GM18499 (cell line): ENCODE data around the gene AK9.
"Not testable (repeated sequence)": the region's sequence is repeated elsewhere in the genome, so short reads cannot be mapped to it uniquely, and the experiment has no call there.

Experiments
- ATAC-seq: cut with Tn5 transposase; IDR thresholded peaks from one replicate; pipeline ENCODE4 v1.9.1; 2021; ENCODE audit warnings: moderate number of reproducible peaks; ENCODE audit not compliant: insufficient read depth, unreplicated experiment

AK9 gene

GRCh38 chr6:109461733-109462526, 229.1 kb downstream of the AK9 start:
- no peak for ATAC-seq

DNA sequence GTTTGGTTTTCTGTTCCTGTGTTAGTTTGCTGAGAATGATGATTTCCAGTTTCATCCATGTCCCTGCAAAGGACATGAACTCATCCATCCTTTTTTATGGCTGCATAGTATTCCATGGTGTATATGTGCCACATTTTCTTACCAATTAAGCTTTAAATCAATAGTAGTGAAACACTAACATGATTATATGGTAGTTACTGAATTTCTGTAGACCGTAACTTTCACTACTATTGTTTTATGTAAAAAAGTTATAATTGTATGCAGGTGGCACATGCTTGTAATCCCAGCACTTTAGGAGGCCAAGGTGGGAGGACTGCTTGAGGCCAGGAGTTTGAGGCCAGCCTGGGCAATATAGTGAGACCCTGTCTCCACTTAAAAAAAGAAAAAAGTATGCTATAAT, 229.8 kb downstream of the AK9 start:
- ATAC-seq, result not testable (repeated sequence)

DNA sequence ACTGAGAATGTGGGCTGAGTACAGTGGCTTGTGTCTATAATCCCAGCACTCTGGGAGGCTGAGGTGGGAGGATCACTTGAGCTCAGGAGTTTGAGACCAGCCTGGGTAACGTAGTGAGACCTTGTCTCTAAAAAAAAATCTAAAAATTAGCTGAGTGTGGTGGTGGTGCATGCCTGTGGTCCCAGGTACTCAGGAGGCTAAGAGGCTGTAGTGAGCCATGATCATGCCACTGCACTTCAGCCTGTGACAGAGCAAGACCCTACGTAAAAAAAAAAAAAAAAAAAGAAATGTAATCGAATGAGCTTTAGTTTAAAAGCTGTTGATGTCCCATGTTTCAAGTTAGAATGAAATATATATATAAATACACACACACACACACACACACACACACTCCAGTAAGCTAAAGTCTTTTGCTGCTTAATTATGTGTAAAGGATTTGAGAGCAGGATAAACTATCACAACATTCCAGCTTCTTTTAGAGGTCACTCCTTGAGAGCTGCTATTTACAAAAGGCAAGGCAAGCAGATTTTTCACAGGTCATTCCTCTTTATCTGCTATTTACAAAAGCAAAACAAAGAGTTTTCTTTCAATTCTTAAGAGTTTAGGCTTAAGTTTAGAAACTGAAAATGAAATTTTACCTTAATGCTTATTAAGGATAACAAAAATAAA, 230.7 kb downstream of the AK9 start:
- no peak for ATAC-seq

DNA sequence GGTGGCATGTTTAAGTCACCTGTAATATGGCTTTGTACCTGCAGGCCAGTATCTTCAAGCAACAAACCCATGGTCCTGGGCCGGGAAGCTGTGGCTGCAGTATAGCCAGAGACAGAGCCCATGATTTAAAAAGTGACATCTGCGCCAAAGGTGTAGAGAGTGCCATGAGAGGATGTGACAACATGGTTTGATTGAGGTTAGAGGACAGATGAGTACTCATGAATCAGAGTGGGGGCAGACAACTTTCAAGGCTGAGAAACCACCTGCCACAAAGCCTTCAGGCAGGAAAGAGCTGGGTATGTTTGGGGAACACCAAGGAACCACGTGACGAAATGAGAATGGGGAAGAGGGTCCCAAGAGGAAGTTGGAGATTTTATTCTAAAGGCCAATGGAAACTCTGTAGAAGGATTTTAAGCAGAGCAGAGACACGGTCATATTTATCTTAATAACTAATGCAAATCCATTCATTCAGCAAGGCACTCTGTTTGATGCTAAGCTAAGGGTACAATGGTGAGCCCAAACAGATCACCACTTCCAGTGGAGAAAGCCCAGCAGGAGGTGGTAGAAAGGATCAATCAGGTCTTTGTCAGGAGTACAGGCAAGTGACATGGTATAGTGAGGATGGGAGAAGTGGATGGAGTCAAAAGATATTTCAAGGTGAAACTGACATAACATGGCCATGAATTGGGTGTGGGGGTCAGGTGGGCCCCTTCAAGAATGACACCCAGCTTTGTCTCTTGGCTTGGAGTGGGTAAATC, 232.0 kb downstream of the AK9 start:
- no peak for ATAC-seq

DNA sequence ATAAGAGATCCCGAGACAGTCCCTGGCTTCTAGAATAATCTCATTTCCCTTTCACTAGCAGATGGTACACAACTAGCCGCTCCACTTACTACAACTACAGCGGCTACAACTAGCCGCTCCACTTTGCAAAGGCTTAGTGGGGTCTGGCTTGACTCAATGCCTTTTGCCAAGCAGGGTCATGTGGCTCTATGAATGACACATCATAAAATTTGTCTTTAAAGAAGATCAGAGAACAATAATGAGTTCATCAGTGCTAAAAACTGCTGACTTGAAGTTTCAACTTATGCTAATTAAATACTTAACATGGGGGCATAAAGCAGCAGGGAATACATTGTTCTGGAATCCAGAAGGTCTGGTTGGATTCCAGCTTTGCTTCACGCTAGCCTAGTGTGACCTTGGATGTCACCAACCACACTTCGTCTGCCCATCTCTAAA, 233.4 kb downstream of the AK9 start:
- ATAC-seq, result no peak

DNA sequence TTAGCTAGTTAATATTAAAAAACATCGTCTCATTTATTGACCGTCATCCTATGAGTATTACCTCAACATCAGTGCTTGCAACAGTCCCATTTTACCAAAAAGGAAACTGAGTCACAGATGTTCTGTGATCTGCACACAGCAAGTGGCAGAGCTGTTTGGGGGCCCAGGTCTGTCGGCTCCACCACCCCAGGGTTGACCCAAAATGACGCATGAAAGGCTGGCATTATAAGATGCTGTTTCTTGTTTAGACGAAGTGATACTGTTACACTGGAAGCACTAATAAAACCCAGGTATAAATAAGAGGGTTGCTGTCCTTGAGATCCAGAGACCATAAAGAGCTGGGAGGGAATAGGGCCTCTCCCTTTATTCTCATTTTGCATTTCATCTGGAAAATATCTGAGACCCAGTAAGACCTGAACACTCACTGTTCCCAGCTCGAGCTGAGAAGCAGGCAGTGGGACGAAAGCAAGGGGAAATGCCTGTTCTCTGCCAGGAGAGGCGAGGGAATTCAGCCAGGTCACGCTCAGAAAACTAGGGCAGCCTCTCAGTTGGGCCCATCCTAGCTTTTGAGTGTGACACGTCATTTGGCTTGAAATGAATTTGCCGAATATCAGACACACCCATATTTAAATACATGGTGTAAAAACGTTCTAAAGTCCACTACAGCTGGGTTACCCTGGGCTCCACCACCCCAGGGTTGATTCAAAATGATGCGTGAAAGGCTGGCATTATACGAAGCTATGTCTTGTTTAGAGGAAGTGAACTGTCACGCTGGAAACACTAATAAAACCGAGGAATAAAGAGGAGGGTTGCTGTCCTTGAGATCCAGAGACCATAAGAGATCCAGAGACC, 234.1 kb downstream of the AK9 start:
- no peak for ATAC-seq

DNA sequence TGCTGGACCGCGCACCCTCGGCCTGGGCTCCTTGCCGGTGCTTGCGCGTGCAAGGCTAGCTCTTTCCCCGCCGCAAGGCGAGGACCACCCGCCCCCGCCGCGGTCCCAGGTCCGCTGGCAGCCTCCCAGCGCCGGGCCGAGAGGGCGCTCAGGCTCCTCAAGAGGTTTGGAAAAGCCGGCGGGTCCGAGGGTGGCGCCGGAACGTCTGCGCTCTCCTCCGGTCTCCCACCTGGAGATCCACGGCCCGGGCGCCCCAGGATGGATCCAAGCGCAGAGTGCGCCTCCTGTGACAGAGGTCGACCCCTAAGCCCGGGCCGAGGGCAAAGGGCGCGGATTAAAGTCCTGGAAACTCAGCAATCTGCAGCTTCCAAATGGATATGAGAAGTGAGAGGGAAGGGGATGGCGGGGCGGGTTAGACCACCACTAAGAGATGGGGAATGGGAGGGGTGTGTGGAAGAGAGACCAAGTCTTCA, 234.9 kb downstream of the AK9 start:
- no peak for ATAC-seq

- ATAC-seq, result peak; percentile 37
Measured at GRCh38 chr6:109455437-109456110, 235.4 kb downstream of the AK9 start, which contains the start of gene MICAL1. Gene MICAL1, minus strand, starts transcription at chr6:109455772. Its CDS starts 1,576 bp downstream, at chr6:109454196.

- no peak for ATAC-seq
Measured at GRCh38 chr6:109454496-109455436, 236.2 kb downstream of the AK9 start.

DNA sequence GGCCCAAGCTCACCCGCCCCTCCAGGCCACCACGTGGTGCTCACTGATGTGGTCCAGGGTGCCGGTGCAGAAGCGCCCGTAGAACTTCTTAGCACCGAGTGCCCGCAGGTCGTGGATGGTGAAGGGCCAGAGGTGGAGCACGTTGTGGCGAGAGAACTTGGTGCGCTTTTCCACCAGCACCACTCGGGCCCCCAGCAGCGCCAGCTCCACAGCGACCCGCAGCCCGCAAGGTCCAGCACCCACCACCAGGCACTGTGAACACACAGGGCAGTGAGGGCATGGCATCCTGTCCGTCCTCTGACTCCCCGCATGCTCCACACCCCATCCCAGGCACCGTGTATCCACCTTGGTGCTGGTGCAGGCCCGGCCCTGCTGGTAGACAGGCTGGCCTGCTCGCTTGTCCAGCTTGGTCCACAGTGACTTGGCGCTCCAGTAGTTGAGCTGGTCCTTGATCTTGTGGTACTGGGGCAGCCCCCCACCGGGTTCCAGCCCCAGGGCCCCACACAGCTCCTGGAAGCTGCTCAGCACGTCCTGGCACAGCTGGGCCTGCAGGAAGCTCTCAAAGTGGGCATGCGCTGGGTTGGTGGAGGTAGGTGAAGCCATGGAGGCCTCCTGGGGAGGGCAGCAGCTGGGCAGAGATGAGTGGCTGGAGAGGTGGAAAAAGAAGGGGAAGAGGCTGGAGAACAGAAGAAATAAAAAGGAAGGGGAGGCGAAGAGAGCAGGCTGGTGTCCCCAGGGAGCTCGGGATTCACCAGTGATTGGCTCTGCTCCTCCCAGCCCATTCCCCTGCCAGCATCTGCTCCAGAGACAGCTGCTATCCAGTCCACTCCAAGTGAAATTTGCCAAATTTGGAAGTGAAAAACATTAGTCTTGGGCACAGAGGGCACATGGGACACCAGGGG, 237.2 kb downstream of the AK9 start:
- no peak for ATAC-seq

GRCh38 chr6:109453156-109453555, 237.8 kb downstream of the AK9 start:
- no peak for ATAC-seq

DNA sequence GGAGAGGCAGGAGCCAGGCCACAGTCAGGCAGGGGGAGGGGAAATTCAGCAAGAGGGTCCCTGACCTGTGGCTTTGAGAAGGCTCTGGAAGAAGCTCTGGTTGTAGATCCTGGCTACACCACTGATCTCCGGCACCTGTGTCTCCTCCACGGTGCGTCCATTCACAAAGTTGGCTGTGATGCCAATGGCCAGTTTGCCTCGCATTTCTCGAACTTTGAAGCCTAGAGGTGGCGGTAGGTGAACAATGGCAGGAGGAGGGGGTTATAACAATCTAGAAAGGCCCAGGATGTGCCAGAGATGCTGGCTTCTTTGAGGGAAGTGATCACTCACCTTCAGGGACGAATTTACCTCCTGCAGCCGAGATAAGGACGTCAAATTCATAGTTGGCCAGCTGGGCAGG, 238.8 kb downstream of the AK9 start:
- no peak for ATAC-seq

DNA sequence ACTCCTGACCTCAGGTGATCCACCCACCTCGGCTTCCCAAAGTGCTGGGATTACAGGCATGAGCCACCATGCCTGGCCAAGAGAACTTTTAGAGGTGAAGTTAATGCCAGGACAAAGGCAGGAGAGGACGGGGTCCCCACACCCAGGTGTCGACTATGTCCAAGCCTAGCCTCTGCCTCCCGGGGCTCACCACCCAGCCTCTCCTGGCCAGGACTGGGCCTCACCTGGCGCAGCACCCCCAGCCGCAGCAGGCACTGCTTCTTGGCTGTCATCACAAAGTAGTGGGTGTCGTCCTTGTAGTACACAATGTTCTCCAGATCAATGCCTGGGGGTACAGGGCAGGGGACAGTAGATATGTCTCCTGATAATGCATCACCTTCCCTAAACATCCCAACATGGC, 239.6 kb downstream of the AK9 start:
- no peak for ATAC-seq

GRCh38 chr6:109450801-109451200, 240.2 kb downstream of the AK9 start:
- no peak for ATAC-seq

DNA sequence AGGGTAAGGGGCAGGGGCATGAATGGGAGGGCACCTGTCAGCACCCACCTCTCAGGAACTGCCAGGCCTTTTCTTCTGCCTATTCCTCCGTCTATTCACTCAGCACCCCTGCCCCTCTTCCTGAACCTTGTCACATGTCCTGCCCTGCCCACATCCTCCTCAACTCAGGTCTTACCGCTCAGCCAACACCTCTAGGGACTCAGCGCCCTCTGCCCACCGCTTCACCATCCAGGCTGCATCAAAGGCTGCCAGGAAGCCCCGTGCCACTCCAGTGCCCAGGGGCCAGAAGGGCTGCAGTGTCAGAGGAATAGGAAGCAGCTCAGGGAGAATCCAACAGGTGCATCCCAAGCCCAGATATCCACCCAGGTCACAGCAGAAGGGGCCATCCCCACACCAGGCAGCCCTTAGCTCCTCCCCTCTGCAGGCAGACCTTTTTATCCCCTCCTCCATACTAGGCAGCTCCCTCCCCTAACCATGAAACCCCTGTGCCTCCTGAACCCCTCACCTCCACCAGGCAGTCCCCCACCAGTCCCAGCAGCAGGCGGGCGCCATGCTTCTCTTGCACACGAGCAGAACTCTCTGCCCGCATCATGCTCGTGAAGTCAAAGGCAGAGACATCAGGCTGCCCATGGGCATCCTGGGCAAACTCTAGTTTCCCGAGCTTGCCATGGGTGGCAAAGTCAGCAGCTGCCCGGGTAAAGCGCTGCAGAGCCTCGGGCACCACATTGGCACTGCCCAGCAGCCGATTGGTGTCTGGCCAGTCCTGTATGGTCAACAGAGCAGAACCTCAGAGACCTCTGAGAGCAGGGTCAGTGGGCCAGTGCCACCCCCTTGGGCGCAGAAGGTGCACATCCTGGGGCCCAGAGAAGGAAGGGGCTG, 241.0 kb downstream of the AK9 start:
- ATAC-seq, result no peak

DNA sequence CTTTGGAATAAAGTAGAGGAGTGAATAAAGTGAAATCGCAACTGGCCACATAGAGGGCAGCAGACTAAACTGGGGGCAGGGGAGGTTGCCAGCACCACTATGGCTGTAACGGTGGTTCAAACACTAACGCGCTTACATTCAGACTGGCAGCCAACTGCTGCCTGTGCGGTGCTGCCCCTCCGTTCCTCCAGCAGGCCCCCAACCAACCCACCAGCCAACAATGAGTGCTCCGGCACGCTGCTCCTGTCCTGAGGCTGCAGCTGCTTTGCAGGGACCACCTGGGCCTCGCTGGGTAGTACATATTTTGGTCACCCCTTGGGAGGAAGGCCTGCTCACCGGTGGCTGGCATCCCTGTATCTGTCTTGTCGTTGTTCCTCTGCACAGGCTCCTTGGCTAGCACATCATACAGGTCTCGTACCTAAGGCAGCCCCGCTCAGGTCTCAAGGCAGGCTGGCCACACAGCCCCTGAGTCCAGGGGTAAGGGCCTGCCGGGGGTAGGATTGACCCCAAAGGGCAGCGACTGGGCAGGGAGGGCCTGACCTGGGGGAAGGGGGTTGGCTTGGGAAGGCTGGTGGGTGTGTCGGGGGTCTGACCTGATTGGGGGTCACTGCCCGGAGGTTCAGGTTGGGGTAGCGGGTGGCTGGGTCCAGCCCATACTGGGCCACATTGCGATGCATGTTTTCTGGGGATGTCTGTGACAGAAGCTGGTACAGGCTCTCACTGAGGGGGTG, 241.8 kb downstream of the AK9 start:
- ATAC-seq, result no peak
